K562 (cell line): ENCODE data around the gene S100A4. TPM values are rescaled to one million over a fixed set of nuclear protein-coding genes. Genes with fewer than 3 reads are reported as not detected.
A peak's percentile ranks its signal among the peaks of the same experiment; 100 is the strongest.

Source experiments
- ATF6 ChIP-seq: sonication (generic); formaldehyde crosslinking; IDR thresholded peaks from 2 replicates; pipeline ENCODE4 v1.4.0; 2020; ENCODE audit warnings: mild to moderate bottlenecking, missing genetic modification reagents
- HES1 ChIP-seq: fragments of 450-650 bp; IDR thresholded peaks from 2 replicates; pipeline ENCODE4 v1.6.1; 2016; ENCODE audit warnings: low read depth, mild to moderate bottlenecking, moderate library complexity
- HOMEZ ChIP-seq: fragments of 250-450 bp; sonication (Bioruptor Pico); IDR thresholded peaks from 2 replicates; pipeline ENCODE4 v1.4.0; 2020; ENCODE audit warnings: mild to moderate bottlenecking, moderate library complexity
- KAT2B ChIP-seq: IDR thresholded peaks from one replicate; pipeline ENCODE4 v1.6.1; 2012; ENCODE audit warnings: low read depth, mild to moderate bottlenecking, control low read depth, inconsistent platforms, low read length, moderate library complexity
- KDM1A ChIP-seq, 2 experiments: fragments of 450-650 bp; IDR thresholded peaks; 2 replicates each; pipeline ENCODE4 v1.6.1; 2016; ENCODE audit warnings: mild to moderate bottlenecking in 2 of 2
- LCOR ChIP-seq: sonication (generic); formaldehyde crosslinking; IDR thresholded peaks from 2 replicates; pipeline ENCODE4 v1.8.0; 2022; ENCODE audit warnings: mild to moderate bottlenecking, missing genetic modification reagents
- RCOR1 ChIP-seq, 2 experiments: IDR thresholded peaks; 2 replicates each; pipeline ENCODE4 v1.6.1; 2012; ENCODE audit warnings: low read depth in 2 of 2, low read length in 2 of 2, borderline replicate concordance in 1 of 2, improper control_type of control experiment in 1 of 2
- SMAD2 ChIP-seq: fragments of 150-350 bp; IDR thresholded peaks from 2 replicates; pipeline ENCODE4 v1.6.1; 2014; ENCODE audit warnings: low read depth, mild to moderate bottlenecking, low read length
- TARDBP ChIP-seq: fragments of 450-650 bp; IDR thresholded peaks from 2 replicates; pipeline ENCODE4 v1.6.1; 2016
- XRCC4 ChIP-seq: IDR thresholded peaks from one replicate; pipeline ENCODE4 v1.6.1; 2011; ENCODE audit not compliant: insufficient read depth, insufficient read length; ENCODE audit errors: extremely low read depth
- ZC3H11A ChIP-seq: IDR thresholded peaks from 2 replicates; pipeline ENCODE4 v1.6.1; 2012; ENCODE audit warnings: low read depth, low read length, improper control_type of control experiment
- ZKSCAN1 ChIP-seq: fragments of 150-350 bp; IDR thresholded peaks from 2 replicates; pipeline ENCODE4 v1.6.1; 2016; ENCODE audit warnings: low read depth, low read length
- ZNF280B ChIP-seq: fragments of 250-450 bp; sonication (Bioruptor Pico); IDR thresholded peaks from 2 replicates; pipeline ENCODE4 v1.5.1; 2021; ENCODE audit warnings: mild to moderate bottlenecking
- ZNF311 ChIP-seq: fragments of 250-450 bp; sonication (Bioruptor Pico); IDR thresholded peaks from 2 replicates; pipeline ENCODE4 v1.4.0; 2020; ENCODE audit warnings: mild to moderate bottlenecking, moderate library complexity
- ZNF586 ChIP-seq: fragments of 450-650 bp; formaldehyde crosslinking; conservative IDR thresholded peaks from 2 replicates; pipeline ENCODE4 v1.4.0; 2020; ENCODE audit warnings: mild to moderate bottlenecking, moderate library complexity
- ZNF592 ChIP-seq: fragments of 450-650 bp; IDR thresholded peaks from 2 replicates; pipeline ENCODE4 v1.6.1; 2017; ENCODE audit warnings: antibody characterized with exemption, mild to moderate bottlenecking
- ZNF717 ChIP-seq: fragments of 250-450 bp; sonication (Bioruptor Pico); IDR thresholded peaks from 2 replicates; pipeline ENCODE4 v1.5.0; 2021
- ZNF766 ChIP-seq: fragments of 200-800 bp; sonication (Bioruptor generic); conservative IDR thresholded peaks from 2 replicates; pipeline ENCODE4 v1.6.1; 2016; ENCODE audit warnings: missing genetic modification characterization, missing compliant biosample characterization
- polyA plus RNA-seq, 8 experiments: library from polyadenylated mRNA; depleted of rRNA in 4 of 8; stranded (reverse) in 5 of 8; unstranded in 3 of 8; fragments of >200 nt; fragmentation: Nextera tagmentation in 2 of 8; fragmentation: Illumina TruSeq in 1 of 8; extraction: Ambion mirVana in 2 of 8; extraction: Trizol in 1 of 8; gene quantifications; 2 replicates each; pipeline versions ENCODE4 v1.2.1 to v1.2.3, GENCODE V29; 2011 to 2014; ENCODE audit warnings: inconsistent platforms in 1 of 8, missing spikeins in 1 of 8
- total RNA-seq, 7 experiments: library from RNA; depleted of rRNA in 6 of 7; stranded (reverse); fragments of >200 nt in 6 of 7; fragmentation: Illumina TruSeq in 2 of 7; extraction: Trizol in 2 of 7; gene quantifications; 2 replicates each; pipeline versions ENCODE4 v1.2.1 to v1.2.3, GENCODE V29; 2011 to 2021; ENCODE audit warnings: low replicate concordance in 1 of 7

The S100A4 gene
- total and polyA plus RNA-seq, 9 of the 15 experiments (the other 6 are each of a cell fraction or from before 2014, with no cell fraction given): 3.7 to 20.1 (median 11.2) TPM

- TF ChIP-seq ZNF592 (no peak), LCOR (CRISPR knock-in tag) (no peak), ZNF717 (CRISPR knock-in tag) (no peak), ZNF586 (CRISPR knock-in tag) (no peak), KAT2B (no peak), ZNF311 (CRISPR knock-in tag) (no peak), RCOR1 (IDR thresholded peaks at IDR 0.05; ENCODE audit: borderline replicate concordance in 1 of 2, low read depth in 2 of 2, low read length in 2 of 2) (peak in 1 of 2 experiments; percentile 69; a peak in 1 of 4 replicates), ZNF280B (no peak), ATF6 (CRISPR knock-in tag) (no peak), XRCC4 (no peak), HES1 (no peak), HOMEZ (no peak), SMAD2 (no peak), TARDBP (no peak), ZNF766 (CRISPR knock-in tag) (no peak), KDM1A (IDR thresholded peaks at IDR 0.05) (peak; percentile 87 to 93), ZC3H11A (no peak), ZKSCAN1 (no peak)
These were observed 2.2 kb upstream of the S100A4 start (continued) for GRCh38 chr1:153547560-153548551.
